NOMO-1 treated with dmso at 0.1 percent for 144 hours (cell line): ENCODE data around the gene SLC38A11.
A peak's percentile ranks its signal among the peaks of the same experiment; 100 is the strongest.
"Not testable (repeated sequence)": the region's sequence is repeated elsewhere in the genome, so short reads cannot be mapped to it uniquely, and the experiment has no call there.

Experiments
- DNase-seq: peaks from one replicate; lab custom pipeline; 2025; ENCODE audit not compliant: unreplicated experiment; lab: John Stamatoyannopoulos, UW

The SLC38A11 gene

GRCh38 chr2:164954954-164955701, at the start of gene SLC38A11:
SLC38A11 (minus strand) TSS chr2:164955525; CDS start chr2:164955247, 278 bp downstream.
- DNase-seq, result no peak

- no peak for DNase-seq
Measured at GRCh38 chr2:165003443-165004130, 48.3 kb upstream of the SLC38A11 start.

GRCh38 chr2:165002638-165003037, 47.3 kb upstream of the SLC38A11 start:
- no peak for DNase-seq

DNA sequence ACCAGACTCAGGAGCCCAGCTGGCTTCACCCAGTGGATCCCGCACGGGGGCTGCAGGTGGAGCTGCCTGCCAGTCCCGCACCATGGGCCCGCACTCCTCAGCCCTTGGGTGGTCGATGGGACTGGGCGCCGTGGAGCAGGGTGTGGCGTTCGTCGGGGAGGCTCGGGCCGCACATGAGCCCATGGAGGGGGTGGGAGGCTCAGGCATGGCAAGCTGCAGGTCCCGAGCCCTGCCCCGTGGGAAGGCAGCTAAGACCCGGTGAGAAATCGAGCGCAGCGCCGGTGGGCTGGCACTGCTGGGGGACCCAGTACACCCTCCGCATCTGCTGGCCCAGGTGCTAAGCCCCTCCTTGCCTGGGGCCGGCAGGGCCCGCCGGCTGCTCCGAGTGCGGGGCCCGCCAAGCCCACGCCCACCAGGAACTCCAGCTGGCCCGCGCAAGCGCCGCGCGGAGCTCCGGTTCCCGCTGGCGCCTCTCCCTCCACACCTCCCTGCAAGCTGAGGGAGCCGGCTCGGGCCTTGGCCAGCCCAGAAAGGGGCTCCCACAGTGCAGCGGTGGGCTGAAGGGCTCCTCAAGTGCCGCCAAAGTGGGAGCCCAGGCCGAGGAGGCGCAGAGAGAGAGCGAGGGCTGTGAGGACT, 39.5 kb upstream of the SLC38A11 start:
- not testable (repeated sequence) for DNase-seq

DNA sequence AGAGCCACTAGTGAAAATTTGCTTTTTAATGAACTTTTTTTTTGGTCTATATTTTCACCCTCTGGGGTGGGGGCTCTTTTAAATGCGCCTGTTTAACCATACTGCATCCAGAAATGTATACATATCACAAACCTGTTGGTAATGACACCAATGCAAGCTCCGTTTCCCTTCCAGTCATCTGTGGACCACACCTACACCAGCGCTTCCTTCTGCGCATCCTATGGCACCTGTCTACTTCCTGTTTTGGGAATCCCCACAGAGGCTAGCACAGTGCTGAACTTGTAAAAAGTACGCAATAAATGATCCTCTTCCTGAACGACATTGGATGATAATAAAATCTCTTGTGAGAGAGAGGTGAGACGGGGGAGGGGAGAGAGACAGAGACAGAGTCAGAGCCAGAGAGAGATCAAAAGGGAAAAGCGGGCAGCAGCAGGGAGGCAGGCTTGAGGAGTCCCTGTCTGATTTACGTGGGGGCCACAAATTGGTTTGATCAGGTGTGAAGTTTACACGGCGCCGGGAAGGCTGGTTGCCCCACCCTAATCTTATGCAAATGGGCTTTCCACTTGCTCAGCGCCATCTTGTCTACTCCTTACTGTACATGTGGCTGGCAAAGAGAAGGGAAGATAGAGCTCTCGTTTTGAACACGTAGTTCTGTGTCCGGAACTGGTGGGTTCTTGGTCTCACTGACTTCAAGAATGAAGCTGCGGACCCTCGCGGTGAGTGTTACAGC, 38.1 kb upstream of the SLC38A11 start:
- no peak for DNase-seq

DNA sequence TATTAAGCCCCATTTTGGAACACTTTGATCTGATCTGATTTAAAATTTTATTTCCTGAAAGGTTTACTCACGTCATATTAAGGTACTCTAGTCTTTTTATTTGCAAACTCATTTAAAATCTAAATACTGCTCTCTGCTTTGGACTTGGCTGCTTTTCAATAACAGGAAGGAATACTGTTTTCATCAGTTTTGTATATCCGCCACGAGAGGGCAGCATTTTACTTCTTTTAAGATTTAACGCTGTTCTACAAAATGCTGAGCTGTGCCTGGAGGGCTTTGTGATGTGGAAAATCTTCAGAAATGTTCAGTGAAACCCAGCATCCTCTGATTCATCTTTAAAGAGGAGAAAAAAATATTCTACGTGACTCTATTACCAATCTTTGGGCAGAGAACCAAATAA, 37.5 kb upstream of the SLC38A11 start:
- DNase-seq, result peak; percentile 49

- not testable (repeated sequence) for DNase-seq
Measured at GRCh38 chr2:164992093-164992454, 36.7 kb upstream of the SLC38A11 start.

GRCh38 chr2:164991361-164992092, 36.2 kb upstream of the SLC38A11 start:
- not testable (repeated sequence) for DNase-seq

GRCh38 chr2:164990953-164991352, 35.6 kb upstream of the SLC38A11 start:
- DNase-seq, result not testable (repeated sequence)

- not testable (repeated sequence) for DNase-seq
Measured at GRCh38 chr2:164988805-164989204, 33.5 kb upstream of the SLC38A11 start.

GRCh38 chr2:164986027-164986426, 30.7 kb upstream of the SLC38A11 start:
- not testable (repeated sequence) for DNase-seq

DNA sequence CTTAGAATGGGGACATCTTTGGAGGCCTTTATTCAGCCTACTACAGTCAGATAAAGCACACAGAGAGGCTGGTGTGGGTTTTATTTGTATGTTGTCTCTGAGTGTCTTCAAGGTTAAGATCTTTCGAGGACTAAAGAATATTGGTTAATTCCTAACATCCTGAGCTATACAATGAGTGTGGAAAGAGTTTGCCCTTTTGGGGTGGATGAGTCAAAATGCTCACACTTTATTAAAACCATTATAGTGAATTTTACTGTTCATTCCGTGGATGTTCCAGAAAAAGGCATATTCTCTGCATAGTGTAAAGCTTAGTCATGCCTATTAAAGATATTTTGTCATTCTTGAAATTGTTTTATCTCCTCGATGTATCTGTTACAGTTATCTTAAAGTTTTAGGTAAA, 29.1 kb upstream of the SLC38A11 start:
- no peak for DNase-seq

- DNase-seq, result no peak
Measured at GRCh38 chr2:164981217-164981990, 26.1 kb upstream of the SLC38A11 start.

DNA sequence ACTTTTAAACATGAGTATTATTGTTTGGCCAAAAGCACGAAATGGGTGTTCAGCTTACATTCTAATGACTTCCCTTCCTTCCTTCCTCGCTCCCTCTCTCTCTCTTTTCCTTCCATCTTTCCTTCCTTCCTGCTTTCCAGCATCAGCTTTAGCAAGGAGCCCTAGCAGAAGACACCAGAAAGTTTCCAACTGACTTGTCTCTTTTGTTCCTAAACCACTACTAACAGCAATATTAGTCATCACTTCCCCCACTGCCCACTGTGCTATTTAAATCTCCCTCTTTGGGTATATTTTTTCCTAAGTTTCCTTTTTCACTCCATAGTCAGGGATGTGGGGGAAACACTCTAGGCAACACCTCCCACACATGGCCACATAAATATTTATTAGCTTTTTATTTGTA, 25.4 kb upstream of the SLC38A11 start:
- DNase-seq, result not testable (repeated sequence)

DNA sequence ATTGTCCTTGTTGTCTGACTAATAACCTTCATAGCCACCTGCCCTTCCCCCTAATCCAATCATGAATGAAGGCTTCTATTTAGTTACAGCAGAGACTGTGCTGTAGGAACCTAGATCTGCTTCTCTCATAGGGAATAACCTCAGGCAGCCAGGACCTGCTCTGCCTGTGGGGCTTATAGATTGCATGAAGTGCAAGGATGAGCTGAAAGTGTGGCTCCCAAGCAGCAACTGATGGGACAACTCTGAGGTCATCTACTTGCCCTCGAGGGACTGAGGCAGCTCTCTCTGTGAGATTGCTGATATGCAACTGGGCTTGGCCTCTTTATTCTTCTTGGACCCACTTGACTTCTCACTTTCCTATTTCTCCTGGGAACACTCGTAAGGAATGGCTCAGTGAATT, 23.8 kb upstream of the SLC38A11 start:
- no peak for DNase-seq

GRCh38 chr2:164976875-164977470, 21.6 kb upstream of the SLC38A11 start:
- not testable (repeated sequence) for DNase-seq

DNA sequence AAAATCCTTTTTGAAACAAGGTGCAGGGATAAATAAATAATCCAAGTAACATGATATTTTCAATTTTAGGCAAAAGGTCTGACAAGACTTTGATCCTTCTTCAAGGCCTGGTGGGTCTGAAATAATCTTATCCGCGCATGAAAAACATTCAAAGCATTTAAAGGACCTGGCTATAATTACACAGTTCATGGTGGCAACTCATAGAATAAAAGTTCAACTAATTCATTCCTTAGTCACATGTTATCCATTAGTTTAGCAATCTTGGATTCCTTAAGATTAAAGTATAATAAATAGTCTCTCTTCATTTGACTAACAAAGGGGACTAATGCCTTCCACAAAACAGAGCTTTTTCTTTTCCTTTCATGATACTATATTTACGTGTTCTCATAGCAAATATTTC, 21.0 kb upstream of the SLC38A11 start:
- no peak for DNase-seq

DNA sequence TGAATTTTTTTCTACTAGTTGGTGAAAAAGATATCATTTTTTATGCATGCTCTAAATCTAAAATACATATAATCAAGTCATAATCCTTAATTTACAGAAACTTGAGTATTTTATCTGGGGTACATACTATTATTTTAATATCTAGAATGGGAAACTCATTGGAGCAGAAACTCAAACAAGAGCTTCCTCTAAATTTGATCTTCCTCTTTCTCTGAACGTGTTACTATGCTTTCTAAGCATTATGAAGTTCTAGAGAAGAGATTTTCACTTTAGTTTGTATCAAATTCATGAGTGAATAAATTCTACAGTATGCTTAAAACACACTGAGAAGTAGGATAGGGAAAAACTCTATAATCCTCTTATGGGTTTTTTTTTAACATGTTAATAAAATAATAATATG, 20.6 kb upstream of the SLC38A11 start:
- peak; percentile 20 for DNase-seq

DNA sequence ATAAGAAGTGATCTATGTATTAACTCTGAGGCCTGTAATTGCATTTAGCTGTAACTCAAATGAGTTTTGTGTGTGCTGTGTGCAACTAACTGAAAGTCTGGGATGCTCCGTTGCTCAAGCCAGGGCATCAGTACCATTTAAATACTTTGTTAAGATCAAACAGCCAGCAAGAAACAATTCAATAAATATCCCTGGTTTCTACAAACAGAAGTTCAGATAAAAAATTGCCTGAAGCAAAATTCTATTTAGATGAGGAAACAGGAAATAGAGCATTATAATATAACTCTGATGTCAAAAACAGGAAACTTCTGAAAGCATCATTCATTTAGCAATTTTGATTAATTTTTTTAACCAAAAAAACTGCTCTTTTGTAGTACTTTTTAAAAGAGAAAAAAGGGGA, 18.9 kb upstream of the SLC38A11 start:
- peak; percentile 44 for DNase-seq
